Activated CD8-positive, alpha-beta memory T cell treated with anti-CD3 and anti-CD28 coated beads for 48 hours (primary cell): ENCODE results near the gene ELMO3.

Experiments
- DNase-seq, 3 experiments: peaks; one replicate each; pipeline ENCODE4 v3.0.0-alpha.2; 2020; ENCODE audit warnings: low read depth in 2 of 3, low spot score in 2 of 3

Gene ELMO3

DNA sequence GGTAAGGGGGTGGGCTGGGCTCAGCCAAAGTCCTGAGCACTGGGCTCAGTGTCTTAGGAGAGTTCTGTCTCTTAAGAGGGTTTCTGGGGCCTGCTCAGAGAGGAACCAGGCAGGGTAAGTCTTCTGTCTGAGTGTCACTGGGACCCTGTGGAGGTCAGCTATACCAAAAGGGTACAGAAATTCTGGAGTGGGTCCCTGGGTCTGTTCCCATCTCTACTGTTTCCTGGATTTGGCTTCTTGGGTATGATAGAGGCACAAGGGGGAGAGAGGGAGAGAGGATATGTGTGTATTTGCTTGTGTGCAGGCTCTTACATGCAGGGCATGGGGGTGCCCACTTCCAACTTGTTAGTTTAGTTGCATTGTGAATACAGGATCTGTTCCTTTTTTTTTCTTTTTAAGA, 5.4 kb upstream of the ELMO3 start:
- no peak for DNase-seq

DNA sequence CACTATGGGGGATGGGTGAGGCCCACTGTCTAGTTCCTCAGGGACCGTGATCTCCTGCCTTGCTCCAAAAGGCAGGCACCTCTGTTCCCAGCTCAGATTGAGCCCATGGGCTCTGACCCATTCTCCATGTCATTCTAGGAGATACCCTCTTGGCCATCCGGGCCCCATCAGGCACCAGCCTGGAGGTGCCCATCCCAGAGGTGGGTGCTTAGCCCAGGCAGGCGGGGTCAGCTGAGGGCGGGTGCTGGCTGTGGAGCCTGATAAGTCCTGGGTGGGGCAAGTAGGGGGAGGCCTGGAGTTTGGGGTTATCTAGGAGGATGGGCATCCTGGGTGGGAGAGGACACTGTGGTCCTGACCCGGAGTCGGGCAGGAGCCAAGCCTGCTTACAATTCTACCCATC, 4.7 kb upstream of the ELMO3 start:
- DNase-seq: no peak

DNA sequence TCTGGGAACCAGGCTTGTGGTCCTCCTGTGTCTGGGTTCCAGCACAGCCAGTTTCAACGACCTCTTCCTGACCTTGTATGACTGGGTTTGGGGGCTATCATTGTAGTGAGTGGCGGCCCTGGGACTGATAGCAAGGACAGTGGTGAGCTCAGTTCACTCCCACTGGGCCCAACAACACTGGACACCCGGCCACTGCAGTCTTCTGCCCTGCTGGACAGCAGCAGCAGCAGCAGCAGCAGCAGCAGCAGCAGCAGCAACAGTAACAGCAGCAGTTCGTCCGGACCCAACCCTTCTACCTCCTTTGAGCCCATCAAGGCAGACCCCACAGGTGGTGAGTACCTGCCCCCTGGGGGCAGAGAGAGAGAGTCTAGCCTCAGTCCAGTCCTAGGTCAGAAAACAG, 3.3 kb upstream of the ELMO3 start:
- no peak for DNase-seq

GRCh38 chr16:67196881-67197280, 2.0 kb upstream of the ELMO3 start:
- DNase-seq: no peak

DNA sequence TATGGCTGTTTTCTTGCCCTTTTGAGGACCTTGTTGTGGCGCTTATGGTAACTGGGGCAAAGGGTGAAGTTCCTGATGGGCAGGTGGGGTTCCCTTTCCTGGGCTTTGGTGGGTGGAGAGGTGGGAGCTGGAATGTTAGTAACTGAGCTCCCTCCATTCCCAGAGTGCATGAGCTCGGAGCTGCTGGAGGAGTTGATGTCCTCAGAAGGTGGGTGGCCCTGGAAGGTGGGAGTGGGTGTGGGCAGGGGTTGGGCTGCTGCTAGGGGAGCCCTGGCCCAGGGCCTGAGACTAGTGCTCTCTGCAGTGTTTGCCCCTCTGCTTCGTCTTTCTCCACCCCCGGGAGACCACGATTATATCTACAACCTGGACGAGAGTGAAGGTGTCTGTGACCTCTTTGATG, 1.2 kb upstream of the ELMO3 start:
- DNase-seq: no peak

- no peak for DNase-seq
These were observed 645 bp upstream of the ELMO3 start for GRCh38 chr16:67198238-67198734.

DNA sequence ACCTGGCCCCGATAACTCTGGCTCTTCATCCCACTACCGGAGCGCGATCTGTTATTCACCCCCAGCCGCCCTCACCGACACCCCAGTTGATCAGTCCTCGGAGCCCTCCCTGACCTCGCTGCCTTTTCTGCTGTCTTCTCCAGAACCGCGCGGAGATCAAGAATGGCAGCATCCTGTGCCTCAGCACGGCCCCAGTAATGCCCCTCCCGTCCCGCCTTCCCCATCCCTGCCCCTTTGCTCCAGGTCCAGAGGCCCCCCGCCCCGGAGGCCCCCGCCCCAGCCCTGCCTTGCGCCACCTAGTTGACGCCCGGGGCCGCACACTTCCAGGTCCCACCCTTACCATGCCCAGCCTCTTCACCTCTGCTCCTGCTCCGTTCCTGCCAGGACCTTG, 872 bp downstream of the ELMO3 start:
- DNase-seq: no peak

DNA sequence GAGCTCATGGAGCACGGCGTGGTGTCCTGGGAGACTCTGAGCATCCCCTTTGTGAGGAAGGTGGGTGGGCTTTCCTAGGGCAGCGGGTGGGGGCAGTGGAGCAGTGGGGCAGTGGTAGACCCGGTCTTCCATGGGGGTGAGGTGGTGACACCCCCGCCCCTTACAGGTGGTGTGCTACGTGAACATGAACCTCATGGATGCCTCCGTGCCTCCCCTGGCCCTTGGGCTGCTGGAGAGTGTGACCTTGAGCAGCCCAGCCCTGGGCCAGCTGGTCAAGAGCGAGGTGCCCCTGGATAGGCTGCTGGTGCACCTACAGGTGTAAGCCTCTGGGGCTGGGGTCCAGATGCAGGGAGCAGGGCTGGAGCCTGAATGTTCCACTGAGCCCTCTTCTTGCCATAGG, 1.6 kb downstream of the ELMO3 start:
- no peak for DNase-seq

GRCh38 chr16:67201411-67202345, 2.7 kb downstream of the ELMO3 start:
- DNase-seq: no peak

GRCh38 chr16:67202426-67202825, 3.5 kb downstream of the ELMO3 start:
- DNase-seq: no peak

DNA sequence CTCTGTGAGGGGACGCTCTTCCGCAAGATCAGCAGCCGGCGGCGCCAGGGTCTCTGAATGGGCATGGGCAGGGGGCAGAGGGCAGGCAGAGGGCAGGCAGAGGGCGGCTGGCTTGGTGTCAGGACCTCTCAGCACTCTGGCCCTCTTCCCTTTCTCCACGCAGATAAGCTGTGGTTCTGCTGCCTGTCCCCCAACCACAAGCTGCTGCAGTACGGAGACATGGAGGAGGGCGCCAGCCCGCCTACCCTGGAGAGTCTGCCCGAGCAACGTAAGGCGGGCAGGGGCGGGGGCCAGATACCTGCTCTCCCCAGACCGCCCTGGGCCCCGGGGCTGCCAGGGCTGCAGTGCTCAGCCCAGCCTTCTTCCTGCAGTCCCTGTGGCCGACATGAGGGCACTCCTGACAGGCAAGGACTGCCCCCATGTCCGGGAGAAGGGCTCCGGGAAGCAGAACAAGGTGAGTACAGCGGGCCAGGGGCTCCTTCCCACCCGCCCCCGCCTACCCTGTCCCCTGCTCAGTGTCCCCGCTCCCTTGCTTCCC, 4.1 kb downstream of the ELMO3 start:
- DNase-seq: no peak

DNA sequence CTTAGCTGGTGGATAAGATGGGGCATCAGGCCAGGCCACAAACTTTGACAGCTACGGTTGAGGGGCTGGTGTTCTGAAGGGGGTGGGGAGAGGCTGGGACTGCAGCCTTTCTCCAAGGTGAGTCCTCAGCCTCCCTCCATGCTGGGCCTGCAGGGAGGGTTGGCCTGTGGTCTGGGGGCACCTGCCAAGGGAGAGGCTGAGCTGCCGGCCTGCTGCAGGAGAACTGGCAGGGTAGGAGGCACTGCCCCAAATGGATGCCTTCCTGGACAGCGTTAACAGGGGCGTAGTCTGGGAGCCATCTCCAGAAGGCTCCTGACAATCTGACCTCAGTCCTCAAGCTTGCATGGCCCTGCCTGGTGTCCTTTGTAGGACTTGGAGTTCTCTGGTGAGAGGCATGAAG, 5.1 kb downstream of the ELMO3 start:
- no peak for DNase-seq

DNA sequence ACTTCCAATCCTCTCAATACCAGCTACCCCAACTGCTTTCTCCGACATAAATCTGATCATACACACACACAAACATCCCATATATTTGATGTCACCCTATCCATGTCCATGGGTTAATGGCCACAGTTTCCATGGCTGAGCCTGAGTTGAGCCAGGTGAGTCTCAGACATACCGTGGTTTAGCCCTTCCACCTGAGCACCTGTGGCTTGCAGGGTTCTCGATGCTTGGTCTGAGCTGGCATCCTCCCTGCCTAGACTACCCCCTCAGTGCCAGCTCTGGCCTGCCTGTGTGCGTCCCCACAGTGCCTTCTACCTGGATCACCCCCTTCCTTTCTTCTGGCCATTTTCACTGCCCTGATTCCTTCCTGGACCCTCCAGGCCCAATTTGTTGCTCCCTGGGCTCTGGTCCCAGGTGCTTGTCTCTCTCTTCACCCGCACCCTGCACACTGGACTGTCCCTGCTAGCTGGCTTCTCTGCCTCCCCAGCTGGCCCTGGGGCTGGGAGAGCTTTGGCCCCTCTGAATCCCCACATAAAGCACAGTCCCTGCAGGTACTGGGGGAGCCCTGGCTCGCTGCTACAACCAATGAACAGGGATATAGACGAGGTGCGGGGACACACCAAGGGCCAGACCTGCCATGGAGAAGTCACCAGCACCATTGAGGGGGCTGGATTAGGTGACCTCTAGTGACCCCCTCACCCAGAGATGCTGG, 7.4 kb downstream of the ELMO3 start:
- no peak for DNase-seq

- no peak for DNase-seq
These were observed 7.9 kb downstream of the ELMO3 start for GRCh38 chr16:67206838-67207248.

DNA sequence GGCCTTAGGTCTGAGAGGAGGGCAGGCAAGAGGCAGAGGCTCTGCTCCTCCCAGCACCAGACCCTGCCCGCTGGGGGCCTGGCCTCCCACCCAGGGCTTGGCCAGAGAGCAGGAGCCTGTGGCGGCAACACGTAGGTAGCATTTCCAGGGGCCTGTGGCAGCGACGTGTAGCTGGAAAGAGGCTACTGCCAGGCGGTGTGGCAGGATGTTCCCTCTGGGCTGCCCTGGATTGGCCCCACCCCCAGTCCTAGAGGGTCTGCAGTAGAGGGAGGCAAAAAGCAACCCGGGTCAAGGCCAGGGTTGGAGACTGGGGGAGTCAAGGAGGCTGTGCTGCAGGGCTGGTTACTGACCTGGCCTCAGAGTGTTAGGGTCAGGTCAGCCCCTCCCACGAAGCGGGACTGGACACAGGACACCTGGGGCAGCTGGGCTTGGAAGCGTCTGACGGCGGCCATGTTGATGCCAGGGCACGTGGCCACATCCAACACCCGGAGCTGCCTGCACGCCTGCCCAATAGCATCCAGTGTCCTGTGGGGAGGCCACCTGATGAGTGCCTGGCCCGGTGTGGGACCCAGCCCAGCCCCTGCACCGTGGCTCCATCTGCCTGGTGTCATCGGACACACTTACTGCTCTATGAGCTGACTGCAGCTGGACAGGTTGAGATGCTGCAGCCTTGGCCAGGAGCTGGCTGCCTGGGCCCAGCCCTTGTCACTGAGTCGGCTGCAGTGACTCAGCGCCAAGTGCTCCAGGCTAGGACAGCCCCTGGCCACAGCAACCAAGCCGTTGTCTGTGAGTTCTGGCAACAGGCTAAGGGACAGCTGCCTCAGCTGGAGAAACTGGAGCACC, 8.5 kb downstream of the ELMO3 start:
- no peak for DNase-seq

- no peak for DNase-seq
These were observed 9.4 kb downstream of the ELMO3 start for GRCh38 chr16:67208154-67208896.

GRCh38 chr16:67209565-67209964, 10.6 kb downstream of the ELMO3 start:
- DNase-seq: no peak

DNA sequence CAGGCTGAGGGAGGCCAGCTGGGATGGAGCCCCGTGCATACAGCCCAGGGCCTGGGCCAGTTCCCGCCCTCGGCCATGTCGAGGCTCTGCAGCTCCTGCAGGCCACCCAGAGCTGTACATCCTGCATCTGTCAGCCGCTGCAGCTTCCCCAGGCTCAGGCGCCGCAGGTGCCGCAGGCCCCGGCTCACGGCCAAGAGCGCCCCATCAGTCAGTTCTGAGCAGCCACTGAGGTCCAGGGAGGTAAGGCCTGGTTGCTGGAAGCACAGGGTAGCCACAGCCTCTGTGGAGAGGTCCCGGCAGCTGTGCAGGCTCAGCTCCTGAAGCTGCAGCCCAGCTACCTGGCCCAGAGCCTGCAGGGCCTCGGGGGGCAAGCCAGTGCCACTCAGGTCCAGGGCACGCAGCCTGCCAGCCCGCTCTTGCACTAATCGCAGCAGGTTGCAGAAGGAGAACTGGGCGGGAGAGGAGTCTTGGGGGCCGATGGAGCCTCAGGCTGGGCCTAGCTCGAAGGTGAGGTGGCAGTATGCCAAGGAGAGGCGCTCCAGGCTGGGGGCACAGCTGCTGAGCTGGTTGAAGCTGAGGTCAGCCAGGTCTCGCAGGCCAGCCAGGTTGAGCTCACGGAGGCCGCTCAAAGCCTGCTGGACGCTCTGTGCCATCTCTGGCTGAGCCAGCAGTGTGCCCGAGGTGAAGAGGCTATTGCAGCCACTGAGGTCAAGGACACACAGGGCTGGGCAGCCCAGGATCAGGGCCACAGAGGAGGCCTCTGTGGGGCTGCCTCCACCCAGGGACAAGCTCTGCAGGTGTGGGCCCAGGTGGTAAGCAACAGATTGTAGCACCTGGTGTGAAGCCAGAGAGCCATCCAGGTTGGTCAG, 11.4 kb downstream of the ELMO3 start:
- no peak for DNase-seq

GRCh38 chr16:67211674-67212073, 12.7 kb downstream of the ELMO3 start:
- DNase-seq: no peak
